8988T (cell line): ENCODE data around the gene CPXM1.
"Not testable (repeated sequence)": the region's sequence is repeated elsewhere in the genome, so short reads cannot be mapped to it uniquely, and the experiment has no call there.

ENCODE experiments used
- DNase-seq: peaks from one replicate; pipeline ENCODE4 v3.0.0; 2011

CPXM1 gene

DNA sequence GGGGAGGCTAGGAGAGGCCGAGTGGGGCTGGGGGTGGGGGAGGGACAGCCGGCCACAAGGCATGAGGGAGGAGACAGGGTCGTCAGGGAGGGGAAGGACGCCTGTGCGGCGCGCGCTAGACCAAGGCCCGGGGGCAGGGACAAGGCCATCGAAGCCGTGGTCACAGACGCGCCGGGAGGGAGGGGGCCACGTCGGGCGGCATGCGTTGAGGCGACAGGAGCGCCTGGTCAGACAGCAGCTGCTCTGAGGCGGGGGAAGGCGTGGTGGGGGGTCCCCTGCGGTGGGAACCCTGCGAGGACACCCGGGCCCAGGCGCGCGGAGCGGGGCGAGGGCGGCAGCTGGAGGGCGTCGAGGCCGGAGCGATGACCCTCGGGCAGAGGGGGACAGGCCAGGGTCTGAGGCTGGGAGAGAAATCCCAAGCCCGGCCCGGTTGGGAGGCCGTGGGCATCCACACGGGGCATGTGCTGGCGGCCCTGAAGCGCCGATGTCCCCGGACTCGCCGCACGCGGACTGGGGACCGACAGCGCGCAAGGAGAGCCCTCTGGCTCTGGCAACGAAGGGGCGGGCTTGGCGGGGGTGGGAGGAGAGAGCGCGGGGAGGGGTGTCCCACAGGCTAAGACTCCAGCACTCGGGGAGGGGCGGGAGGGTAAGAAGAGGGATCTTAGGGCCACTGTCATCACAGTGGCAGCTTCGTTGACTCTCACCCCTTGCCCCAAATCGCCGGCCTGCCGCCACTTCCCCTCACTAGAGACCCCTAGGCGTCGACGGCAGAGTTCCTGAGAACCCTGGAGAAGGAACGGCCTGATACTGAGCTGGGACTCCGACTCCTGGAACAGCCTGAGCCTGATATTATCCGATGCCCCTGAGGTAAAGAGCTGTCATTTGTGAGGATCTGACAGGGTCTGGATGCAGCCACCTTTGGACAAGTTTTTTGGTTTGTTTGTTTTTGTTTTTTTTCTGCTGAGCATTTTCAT, 20.8 kb upstream of the CPXM1 start:
- peak; percentile 13 for DNase-seq

DNA sequence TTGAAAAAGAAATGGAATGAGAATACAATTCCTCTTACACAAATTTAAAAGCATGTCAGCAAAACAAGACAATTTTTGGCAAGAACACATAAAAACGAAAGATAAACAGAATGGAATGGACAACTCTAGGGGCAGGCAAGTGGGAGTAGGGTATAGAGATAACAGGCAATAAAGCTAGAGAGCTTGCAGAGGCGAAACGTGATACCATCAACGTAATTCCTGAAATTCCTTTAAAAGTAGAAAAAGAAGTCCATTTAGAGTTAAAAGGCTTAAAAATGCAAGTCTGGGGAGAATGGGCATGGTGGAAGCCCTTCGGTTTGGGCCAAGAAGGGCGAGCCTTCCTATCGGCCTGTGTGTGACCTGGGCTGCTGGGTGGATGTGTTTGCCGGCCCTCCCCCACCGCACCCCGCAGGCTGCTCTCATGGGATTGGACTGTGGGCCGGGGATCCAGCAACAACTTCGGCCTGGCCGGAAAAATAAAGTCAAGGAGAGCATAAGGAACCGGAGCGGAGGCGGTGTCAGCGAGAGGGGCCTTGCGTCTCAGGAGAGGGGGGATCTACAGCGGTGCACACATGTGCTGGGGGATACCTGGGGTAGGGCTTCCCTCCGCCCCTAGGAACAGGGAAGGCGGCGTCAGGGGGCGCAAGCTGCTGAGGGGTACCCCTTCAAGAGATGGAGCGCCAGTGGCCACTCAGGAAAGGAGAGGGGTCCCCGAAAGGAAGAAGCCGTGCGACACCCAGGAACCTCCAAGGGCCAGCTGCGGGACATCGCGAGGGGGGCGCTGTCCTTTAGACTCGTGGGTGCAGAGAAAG, 19.9 kb upstream of the CPXM1 start:
- peak; percentile 15 for DNase-seq

DNA sequence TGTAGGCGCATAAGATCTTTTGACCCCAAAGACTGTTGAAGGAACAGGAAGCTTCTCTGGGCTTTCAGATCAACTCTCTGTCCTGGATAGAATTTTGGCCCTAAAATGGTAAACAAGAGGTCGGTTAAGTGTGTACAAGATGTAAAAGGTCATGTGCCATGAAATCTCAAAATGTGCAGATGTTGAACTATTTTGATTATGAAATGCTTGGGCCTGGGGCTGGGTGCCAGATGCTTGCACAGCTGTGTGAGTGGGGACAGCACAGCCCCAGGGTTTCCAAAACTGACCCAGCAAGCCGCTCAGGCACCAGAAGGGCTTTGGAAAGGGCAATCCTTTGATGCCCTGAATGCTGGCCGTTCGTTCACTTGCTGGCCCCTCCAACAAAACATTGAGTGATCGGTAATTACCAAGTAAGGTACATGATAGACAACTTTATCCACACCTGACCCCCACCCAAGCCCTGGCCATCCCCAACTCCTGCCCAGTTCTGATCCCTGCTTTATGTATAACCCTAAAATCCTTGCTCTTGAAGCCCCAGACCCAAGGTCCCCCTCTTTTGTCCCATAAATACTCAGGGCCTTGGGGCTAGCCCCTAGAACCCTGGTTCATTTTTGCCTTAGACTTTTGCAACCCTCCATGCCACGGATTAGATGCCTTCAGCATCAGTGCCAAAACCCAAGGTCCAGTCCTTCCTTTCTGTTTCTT, 17.6 kb upstream of the CPXM1 start:
- DNase-seq = no peak

DNA sequence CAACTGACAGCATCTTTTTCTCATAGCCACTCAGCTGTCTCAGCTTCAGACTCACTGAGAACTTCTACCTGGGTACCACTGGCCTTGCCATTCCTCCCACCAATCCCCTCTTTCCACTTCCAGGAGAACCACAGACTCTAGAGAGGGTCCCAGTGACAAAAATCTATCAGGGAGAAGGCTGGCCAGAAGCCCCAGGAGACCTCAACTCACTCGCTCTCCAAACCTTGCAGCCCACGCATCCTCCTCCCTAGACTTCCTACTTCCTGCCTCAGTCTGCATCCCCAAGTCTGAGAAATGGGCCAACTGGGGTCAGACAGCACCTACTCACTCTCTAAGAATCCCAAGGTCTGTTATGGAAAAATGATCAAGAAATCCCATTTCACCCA, 16.9 kb upstream of the CPXM1 start:
- DNase-seq = no peak

DNA sequence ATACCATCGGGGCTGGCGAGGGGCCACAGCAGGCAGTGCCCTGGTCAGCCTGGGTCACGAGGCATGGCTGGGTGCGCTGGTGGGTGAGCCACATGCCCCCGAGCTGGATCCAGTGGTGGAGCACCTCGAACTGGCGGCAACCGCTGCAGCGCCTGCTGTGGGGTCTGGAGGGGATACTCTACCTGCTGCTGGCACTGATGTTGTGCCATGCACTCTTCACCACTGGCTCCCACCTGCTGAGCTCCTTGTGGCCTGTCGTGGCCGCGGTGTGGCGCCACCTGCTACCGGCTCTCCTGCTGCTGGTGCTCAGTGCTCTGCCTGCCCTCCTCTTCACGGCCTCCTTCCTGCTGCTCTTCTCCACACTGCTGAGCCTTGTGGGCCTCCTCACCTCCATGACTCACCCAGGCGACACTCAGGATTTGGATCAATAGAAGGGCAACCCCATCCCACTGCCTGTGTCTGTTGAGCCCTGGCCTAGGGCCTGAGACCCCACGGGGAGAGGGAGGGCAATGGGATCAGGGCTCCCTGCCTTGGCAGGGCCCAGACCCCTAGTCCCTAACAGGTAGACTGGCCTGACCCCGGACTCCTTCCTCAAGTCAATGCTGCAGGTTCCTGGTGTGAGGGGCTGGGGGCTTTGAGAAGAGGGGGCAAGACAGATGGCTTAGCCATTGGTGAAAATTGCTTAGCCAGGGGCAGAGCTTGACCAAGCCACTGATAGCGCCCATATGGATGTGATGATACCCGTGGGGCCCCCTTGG, 16.3 kb upstream of the CPXM1 start:
- no peak for DNase-seq

DNA sequence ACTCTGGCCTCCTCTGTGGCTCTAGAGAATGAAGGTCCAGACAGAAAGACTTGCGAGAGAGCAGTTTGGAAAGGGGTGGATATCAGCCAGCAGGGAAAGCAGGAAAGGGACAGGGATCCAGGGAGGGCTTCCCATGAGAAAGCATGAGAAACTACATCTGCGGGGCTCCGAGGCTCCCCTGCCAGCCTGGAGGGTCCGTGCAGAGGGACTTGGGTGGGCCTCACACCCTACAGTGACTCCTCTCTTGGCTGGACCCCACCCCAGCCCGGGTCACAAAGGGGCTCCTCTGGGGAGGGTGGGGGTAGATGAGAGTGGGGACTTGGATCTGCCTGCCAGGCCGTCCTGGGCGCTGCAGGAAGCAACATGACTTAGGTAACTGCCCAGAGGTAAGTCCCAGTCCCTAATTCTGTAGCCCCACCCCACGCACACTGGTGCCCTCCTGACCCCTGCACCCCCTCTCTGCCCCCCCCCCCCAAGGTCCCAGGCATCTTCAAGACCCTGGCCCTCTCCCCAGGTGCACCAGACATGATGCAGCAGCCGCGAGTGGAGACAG, 15.7 kb upstream of the CPXM1 start, which contains the start of gene TMEM239:
TMEM239 (plus strand) TSS at position 335 of the 553 bp plus-strand sequence; CDS start at position 526, 191 bp downstream.
- DNase-seq = no peak

DNA sequence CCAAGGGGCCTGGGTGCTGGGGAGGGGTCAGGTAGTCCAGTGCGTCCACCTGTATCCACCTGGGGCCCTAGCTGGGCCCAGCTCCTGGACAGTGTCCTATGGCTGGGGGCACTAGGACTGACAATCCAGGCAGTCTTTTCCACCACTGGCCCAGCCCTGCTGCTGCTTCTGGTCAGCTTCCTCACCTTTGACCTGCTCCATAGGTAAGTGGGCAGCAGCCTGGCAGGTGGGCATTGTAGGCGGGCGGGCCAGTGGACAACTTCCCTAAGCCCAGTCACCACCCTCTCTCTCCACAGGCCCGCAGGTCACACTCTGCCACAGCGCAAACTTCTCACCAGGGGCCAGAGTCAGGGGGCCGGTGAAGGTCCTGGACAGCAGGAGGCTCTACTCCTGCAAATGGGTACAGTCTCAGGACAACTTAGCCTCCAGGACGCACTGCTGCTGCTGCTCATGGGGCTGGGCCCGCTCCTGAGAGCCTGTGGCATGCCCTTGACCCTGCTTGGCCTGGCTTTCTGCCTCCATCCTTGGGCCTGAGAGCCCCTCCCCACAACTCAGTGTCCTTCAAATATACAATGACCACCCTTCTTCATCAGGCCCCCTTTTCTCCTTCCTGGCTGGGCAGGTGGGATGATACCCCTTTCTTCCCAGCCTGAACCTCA, 14.9 kb upstream of the CPXM1 start:
- no peak for DNase-seq

DNA sequence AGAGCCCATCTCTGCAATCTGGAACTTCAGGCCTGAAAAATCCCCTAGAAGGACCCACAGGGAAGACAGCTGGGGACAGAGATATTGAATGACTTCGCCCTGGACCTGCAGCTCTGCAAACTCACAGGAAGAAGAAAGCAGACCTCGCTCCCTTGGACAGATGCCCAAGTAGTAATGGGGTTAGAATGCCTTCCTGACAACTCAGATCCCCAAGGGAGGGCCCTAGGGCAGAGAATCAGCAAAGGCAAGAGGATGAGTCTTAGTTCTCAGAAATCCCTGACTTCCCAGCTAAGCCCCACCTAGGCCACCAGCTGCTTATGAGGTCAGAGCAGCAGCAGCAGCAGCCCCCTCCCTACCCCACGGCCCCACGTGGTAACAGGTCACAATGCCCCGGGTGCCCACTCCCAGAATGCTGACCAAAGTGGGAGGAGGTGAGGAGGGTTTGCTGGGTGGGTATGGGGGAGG, 14.2 kb upstream of the CPXM1 start, which contains the start of gene C20orf141:
C20orf141 (plus strand) TSS at position 401 of the 465 bp plus-strand sequence. CDS start 198 bp downstream, outside the sequence.
- peak; percentile 87 for DNase-seq

DNA sequence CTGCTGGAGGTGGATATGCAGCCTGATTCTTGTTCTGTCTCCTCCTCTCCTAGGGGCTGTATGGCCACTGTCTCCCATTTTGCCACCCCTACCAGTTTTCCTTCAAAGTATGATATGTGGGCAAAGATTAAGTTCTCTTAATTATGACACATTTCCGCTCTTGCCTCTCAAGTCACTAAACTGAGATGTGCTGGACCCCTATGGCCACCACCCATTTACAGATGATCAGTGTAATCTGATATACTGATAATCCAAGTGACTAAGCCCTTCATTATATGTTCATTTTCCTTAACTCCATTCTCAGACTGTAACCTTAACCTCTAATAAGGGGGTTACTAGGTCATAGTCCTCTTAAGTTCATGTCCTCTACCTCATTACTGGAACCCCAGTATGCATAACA, 13.6 kb upstream of the CPXM1 start:
- DNase-seq = no peak

DNA sequence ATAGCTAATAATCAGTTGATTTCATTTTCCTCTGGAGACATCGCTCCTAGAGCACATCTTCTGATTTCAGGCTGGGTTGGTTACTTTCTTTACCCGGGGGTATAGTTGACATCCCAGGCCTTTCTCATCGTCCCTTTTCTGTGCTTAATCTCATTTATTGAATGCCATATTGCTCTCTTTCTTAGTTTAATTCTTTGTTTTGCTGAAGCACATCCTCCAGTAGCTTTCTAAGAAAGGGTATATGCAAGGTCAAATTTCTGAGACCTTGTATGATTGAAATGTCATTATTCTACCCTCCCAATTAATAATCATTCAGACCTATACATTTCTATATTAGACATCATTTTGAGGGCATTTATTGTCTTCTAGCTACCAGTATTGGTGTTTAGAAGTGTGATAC, 11.8 kb upstream of the CPXM1 start:
- DNase-seq = no peak

DNA sequence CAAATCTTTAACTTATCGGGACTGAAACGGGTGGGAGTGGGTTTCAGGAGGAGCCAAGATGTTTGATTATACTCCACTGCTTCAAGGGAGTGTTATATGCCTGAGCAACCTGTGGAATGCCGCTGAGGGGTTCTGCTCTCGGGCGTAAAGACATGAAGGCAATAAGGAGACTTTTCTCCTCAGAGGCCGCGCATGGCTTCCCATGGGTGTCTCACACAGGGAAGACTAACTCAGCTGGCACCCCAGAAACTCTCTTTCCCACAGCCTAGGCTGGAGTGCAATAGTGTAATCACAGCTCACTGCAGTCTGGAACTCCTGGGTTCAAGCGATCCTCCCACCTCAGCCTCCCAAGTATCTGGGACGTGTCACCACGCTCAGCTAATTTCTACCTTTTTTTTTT, 9.3 kb upstream of the CPXM1 start:
- DNase-seq = no peak

DNA sequence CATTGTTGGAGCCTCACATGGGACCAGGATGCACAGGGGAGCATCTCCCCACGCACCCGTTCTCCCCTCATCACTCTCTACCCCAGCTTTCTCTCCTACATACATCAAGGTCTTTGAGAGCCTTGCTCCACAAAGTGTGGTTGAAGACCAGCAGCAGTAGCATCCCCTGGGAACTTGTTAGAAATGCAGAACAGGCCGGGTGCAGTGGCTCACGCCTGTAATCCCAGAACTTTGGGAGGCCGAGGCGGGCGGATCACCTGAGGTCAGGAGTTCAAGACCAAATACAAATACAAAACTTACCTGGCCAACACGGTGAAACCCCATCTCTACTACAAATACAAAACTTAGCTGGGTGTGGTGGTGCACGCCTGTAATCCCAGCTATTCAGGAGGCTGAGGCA, 7.5 kb upstream of the CPXM1 start:
- not testable (repeated sequence) for DNase-seq

DNA sequence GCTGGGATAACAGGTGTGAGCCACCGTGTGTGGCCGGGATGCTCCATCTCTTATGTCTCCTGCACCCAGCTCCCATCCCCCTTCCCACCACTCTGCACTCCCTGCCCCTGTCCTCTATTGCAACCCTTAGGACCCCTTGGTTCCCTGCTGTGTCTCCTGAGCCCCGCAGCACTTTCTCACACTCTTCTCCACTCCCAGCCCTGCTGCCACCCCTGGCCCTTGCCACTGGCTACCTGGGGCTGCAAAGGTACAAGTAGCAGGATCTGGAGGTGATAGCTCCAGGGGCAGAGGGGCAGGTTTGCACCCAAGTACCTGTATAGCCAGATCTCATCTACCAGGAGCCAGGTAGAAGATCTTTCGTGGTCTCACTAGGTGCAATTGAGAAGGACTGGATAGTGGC, 6.6 kb upstream of the CPXM1 start:
- no peak for DNase-seq

DNA sequence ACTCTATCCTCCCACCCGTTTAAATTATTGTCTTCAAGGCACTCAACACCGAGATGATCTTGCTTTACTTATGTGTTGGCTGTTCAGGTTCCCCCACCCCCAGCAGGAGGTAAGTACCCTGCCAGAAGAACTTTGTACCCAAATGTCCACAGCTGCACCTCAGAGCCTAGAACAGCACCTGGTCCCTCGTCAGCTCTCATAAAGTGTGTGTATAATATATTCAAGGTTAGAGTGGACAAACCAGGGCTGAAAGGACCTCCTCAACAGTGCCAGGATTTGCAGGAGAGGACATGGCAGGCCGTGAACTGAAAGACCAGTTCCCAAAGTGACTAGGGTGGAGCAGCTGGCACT, 5.9 kb upstream of the CPXM1 start:
- DNase-seq = no peak

DNA sequence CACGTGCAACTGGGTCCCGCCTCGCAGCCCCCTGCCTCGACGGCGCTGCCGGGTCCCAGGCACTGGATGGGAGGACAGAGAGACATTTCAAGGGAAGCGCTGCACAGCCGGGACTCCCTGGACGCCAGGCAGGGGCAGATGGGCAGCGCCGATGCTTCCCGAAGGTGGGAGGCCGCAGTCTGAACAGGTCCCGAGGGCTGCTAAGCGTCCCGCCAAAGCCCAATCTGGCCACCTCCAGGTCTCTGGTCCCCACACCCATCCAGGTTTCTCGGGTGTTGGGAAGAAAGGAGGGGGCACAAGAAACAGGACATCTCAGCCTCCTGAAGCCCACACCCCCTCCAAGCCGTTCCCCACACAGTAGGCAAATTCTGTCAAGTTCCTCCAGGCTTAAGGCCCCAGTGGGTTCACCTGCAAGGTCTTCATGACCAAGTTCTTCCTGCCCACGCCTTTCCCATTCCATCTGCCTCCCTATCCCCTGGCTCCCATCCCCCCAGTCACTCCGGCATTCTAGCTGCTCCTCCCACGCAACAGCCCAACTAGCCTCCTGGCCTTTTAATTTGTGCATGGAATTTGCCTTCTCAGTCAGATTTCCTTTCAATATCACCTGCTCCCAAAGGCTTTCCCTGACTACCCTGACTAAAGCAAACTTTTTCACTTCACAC, 5.4 kb upstream of the CPXM1 start:
- peak; percentile 10 for DNase-seq

DNA sequence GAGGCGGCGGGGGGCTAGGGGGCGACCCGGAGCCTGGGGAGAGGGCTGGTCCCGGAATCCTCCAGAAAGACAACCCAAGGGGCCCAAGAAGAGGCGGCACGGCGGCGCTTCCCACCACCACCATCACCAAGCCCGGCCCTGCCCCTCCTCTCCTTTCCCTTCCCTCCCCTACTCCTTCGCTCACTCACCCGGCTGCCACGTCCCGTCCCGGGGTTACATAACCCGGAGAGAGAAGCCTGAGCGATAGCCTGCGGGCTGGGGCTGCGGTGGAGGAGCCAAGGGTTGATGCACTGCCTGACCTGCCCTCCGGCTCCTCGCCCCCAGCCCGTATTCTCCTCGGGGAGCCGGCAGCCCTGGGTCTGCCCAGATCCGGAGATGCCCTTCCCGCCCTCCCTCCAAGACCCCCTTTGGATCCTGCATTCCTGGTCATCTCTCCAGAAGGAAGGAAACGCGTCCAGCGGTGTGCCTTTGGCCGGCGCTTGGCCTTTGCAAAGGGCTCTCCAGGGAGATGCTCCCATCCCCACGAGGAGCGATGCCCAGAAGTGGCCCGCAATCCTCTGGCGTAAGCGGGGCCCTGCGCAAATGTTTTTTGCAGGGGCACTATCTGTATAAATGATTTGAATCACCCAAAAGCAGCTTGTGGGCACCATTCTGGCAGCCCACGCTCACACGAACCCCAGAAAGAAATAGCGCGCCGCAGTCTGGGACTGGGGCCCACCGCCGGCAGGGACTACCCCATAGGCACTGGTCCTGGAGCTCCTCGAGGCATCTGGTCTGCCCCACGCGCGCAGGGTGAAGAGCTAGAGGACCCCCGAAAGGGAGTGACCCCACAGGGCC, 4.6 kb upstream of the CPXM1 start:
- DNase-seq = no peak

DNA sequence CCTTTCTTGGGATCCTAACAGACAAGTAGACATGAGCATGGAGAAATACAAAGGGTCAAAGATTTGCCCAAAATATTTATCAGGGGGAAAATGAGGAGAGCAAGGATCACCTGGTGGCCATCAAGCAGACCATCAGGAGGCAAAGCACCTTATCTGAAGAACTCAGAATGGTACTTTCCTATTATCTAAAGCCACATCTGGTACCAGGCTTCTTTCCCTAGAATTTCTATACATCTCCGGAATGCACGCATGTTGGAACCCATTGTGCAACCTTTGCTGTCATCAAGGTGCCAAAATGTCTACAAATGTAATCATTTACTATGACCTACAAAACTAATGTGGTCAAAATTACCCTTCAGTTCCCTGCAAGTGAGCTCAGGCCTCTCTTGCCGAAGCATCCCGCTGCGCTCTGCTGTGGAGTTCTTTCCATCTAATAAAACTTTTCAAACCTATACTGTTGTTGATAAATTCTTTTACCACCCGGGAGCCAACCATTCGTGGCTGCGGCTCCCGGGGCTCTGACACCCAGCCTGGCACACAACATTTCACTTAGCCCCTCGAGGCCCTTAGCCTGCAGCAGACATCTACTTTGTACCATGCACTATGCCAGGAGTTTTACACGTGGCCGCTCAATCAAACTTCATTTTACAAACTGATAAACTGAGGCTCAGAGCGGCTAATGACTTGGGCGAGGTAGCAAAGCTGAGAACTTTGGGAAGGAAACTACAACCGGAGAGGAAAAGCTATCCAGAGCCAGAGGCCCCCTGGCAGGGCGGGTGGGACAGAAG, 3.8 kb upstream of the CPXM1 start:
- DNase-seq = peak; percentile 15

DNA sequence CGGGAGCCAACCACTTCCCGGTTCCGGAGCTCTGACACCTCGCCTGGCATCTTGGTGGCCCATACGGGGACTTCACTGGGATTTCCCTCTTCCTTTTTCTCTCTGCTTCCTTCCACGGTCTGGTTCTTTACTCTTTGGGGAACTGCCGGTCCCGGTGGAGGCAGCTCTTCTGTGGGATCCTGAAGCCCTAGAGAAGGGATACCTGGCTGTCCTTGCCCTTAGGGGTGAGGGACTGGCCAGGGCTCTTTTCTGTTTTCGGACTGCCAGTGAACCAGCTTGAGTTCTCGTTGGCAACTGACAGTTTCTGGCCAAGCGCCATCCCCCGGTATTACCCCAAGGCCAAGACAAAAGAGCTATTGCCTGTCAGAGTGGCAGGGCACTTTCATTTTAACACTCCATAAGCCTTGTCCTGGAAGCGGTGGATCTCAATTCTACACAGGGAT, 880 bp upstream of the CPXM1 start:
- no peak for DNase-seq
